HG03280 (cell line): ENCODE data around the gene ECE1.

Experiments used
- ATAC-seq: cut with Tn5 transposase; IDR thresholded peaks from one replicate; pipeline ENCODE4 v1.9.1; 2021; ENCODE audit warnings: mild to moderate bottlenecking, moderate library complexity; ENCODE audit not compliant: unreplicated experiment

ECE1 gene

DNA sequence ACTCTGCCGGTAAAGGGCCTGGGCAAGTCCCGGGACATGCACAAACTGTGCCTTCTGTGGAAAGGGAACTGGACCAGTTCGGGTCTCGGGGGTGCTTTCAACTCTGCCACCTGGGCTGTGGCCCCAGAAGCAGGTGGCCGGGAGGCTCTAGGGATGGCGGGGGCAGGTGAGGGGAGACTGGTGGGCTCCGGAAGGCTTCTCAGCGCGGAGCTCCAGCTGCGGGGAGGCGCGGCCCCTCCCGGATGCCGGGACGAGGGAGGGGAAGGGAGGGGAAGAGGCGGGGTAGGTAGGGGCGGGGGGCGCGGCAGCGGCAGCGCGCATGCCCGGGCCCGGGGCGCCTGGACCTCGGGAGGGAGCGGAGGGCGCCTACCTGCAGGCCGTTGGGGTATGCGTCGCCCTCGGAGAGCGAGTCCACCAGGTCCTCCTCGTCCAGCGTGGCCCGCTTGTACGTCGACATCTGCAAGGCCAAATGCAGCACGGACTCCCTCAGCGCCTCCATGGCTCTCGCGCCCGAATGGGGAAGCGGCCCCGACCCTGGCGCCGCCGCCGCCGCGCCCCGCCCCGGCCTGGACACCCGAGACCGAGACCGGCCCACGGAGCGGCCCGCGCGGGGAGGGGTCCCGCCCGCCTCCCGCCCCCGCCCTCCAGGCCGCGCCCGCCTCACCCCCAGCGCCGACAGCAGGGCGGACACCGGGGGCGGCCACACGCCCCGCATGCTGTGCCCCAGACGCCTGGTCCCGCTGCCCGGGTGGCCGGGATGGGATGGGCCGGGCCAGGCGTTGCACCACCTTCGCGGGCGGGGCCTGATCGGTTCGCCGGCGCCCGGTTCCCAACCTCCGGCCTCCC lies at the start of gene ECE1:
ECE1 (minus strand) TSS at position 764 of the 846 bp plus-strand sequence; CDS start at position 715, 49 bp downstream.
- no peak for ATAC-seq

DNA sequence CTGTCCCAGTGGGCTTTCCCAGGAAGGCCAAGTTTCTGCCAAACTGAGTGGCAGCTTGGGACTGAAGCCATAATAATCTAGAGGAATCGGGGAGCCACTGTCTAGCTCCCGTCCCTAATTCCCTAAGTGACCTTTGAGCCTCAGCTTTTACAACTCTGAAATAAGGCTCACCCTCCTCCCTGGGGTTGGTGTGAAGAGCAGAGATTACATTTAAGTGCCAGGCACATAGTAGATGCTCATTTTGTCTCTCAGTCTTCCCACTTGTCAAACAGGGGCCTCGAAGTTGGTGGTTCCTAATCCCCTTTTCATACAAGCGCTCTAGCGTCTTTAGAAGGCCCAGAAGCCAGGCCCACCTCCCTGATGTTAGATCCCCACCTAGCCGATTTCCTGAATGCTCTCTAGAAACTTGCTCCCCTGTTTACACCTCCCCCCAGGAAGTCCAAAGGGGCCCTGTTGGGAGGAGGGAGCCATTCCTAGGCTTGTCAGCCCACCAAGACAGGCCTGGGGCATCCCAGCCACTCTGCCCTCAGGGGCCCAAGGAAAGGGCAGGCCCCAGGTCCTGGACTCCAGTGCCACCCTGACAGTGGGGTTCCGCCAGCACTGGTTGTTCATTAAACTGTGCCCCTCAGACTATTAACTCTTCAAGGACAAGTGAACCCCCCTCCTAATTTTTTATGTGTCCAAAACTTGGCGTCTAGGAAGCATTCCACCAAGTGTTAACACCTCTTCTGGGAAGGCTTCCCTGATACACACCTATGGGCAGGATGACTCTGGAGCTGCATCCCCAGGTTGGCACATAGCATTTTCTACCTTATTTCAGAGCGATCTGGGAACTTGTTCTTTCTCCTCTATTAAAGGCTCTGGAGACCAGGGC lies 49.3 kb upstream of the ECE1 start:
- ATAC-seq, result no peak

DNA sequence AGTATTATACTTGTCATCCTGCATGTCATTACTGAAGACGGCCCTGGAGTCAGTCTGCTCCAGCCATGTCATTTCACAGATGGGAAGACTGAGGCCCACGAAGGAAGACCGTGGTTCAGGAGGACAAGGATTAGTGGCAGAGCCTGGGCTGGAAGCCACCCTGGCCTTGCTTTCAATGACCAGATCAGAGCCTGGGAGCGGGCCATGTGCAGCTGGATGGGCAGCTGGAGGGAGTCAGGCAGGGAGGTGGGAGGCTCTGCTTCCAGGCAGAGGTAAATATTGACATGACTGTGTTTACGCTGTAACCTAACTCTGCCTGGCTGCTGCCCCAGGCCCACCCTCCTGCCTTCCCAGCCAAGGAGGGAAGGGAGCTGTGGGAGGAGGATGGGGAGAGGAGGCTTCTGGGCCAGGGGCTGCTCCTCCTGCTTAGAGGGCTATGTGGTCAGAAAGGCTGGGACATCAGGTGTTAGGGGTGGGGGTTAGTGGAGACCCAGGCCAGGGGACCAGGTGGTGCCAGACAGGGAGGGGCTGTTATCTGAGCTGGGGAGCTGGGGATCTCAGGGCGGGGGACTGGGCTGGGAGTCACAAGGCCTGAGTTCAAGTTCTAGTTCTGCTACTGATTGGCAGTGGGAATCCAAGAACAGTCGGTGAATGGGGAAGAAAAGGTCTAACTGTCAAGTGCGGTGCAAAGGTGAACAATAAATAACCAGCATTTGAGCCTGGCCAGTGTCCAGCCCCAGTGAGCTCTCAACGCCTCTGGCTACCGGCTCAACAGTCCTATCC lies 48.5 kb upstream of the ECE1 start:
- ATAC-seq, result no peak

DNA sequence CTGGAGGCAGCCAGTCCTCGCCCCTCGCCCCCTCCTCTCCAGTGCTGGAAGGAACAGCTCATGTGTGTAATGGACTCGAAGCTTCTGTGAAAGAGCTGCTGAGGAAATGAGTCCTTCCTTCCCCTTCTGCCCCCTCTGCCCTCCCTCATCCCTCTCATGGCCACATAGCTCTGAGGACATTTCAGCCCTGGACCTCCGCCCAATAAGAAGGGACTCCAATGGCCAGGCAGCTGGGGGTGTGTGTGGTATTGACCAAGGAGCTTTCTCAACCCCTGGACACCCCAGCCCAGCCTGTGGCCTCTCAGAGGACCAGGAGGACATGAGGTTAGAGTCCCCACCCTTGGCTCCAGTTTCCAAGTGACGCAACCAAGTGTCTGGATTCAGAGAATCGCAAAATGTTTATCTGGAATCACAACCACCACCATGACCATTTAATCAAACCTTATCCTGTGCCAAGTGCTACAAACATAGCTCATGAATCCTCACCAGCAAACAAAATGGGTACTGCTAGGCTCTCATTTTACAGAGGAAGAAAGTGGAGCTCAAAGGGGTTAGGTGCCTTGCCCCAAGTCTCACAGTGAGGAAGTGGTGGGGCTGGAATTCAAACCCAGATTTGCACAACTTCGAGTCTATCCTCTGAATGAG lies 47.8 kb upstream of the ECE1 start:
- ATAC-seq, result no peak

DNA sequence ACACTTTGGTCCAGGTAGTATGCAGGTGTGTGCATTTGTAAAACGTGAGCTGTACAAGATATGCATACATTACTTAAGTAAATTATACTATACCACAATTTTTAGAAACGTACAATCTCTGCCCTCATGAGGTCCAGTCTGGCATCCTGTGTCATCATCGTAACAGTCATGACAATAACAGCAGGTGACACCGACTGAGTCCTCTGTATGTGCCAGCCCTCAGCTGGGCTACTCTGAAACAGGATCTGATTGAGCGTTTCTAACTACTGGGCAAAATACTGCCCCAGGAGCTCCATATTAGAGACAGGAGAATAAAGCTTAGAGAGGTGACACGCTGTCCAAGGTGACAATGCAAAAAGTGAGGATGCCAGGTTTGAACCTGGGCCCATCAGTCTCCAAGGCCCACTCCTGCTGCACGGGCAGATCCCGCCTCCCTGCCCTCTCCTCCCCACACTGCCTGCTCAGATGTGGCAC lies 47.2 kb upstream of the ECE1 start:
- no peak for ATAC-seq

DNA sequence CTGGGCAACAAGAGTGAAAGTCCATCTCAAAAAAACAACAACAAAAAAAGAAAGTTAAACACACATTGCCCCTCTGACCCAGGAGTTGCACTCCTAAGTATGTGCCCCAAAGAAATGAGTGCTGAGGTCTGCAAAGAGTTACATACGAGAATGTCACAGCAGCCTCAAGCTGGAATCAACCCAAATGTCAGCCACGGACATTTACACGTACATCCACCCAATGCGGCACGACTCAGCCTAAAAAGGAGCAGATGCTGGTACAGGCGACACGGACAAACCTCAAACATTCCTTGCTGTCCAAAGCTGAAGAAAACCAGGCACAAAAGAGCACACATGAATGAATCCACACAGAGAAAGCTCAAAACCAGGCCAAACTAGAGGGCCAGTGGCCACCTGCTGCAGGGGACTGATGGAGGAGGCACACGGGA lies 46.8 kb upstream of the ECE1 start:
- ATAC-seq, result no peak

DNA sequence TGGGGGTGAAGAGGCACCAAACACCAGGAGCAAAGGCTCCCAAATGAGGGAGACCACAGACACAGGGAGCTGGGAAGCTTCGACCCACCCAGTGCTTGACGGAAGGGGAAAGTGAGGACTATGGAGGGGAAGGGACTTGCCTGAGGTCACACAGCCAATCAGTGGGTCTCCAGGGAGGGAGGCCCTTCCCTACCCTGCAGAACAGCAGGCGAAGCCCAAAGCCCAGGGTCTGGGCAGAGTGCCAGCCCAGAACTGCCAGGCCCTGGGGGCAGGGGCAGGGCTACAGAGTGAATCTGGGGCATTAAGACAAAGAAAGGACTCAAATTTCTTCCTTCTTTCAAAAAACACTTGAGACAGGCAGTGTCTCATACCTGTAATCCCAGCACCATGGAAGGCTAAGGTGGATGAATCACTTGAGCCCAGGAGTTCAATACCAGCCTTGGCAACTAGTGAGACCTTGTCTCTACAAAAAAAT lies 45.5 kb upstream of the ECE1 start:
- ATAC-seq, result no peak

DNA sequence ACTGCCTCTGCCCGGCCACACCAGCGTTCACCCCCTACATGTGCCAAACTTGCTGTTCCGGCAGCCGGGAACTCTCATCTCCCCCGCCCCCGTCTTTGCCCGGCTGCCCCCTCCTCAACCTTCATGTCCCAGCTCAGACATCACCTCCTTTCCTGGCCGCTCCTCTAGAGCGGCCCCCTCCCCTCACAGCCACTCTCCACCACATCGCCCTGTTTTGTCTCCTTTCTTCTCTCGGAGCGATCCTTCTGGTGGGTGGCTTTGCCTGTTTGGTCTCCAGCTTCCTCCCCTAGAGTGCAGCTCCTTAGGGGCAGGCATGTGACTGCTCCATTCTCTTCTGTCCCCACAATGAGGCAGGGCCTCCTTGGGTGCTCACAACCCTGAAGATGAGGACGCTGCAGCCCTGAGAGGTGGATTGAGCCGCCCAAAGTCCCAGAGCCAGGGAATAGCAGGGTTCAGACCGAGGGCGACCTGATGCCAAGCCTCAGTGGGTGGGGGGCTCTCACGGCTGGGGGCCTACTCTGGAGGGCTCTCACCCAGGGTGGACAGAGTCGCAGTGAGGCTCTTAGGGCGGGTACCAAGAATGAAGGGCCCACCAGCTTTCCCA lies 44.9 kb upstream of the ECE1 start:
- ATAC-seq, result no peak

DNA sequence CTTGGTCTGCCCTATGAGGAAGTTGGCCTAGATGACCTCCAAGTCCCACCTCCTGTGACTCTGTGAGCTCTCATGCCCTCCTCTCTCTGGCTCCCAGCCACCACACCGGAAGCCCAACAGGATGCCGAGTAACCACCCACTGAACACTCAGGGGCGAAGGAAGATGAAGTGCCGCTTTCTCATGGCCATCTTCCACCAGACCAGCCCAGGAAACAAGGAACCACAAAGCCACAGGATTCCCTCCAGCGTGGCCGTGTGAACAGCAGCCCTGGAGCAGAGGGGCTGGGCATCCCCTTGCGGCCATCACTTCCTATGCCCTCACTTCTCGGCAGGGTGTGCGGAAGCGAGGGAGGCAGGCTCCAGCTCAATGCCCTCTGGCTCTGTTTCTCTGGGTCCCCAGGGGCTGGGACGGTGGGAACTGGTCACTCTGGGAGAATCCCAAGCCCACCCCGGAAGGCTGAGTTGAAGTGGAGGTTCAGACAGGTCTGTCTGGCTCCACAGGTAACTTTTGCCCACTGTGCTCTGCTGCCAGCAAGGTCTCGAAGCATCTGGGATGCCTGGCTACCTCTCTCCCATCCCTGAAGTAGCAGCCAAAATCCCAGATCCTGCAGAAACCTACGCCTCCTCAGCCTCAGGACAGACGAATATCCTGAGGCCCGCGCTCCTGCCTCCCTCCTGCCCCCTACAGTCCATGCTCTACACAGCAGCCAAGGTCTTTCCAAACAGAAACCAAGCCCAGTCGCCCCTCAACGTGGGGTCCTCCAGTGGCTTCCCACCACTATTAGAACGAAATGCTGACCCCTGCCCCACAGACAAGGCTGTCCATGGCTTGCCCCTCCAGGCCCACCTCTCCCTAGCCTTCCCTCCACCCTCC lies 44.2 kb upstream of the ECE1 start:
- ATAC-seq, result peak; percentile 72

DNA sequence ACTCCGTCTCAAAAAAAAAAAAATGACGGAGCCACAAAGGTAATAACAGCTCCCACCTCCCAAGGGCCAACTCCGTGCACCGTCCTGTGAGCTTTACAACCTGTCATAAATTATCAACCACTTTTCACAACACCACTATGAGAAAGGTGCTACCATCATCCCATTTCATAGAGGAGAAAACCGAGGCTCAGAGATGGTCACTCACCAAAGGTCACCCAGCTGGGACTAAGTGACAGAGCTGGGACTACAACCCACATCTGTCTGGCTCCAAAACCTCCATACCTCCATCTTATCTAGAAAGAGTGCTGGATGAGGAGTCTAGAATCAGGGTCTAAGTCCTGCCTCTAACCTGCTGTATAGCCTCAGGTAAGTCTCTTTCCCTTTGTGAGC lies 43.6 kb upstream of the ECE1 start:
- ATAC-seq, result no peak

DNA sequence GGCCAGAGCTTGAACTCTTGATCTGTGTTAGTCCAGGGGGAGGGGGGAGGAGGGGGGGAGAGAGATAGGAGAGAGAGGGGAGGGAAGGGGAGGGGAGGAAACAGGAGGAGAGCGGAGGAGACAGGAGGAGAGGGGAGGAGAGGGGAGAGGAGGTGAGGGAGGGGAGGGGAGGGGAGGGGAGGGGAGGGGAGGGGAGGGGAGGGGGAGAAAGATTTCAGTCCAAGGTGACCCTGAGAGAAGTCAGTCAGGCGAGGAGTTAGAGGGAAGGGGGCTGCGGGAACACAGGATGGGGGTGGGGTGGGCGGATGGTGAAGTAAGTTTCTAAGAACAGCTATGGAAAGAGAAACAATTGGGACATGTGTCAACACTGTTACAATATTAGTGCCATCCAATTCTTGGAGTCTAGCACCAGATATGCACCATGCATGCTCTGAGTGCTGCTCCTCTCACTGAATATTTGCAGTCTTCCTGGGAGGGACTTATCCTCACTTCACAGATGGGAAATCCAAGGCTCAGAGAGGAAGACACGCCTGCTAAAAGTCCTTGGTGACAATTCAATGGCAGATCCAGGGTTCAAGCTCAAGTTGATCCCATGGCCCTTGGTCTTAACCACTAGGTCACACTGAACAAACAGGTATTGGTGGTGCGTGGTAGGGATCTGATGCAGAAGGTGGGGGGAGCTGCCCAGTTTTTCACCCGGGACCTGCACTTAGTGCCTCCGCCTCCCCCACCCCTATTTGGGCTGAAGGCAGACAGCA lies 42.5 kb upstream of the ECE1 start:
- no peak for ATAC-seq

DNA sequence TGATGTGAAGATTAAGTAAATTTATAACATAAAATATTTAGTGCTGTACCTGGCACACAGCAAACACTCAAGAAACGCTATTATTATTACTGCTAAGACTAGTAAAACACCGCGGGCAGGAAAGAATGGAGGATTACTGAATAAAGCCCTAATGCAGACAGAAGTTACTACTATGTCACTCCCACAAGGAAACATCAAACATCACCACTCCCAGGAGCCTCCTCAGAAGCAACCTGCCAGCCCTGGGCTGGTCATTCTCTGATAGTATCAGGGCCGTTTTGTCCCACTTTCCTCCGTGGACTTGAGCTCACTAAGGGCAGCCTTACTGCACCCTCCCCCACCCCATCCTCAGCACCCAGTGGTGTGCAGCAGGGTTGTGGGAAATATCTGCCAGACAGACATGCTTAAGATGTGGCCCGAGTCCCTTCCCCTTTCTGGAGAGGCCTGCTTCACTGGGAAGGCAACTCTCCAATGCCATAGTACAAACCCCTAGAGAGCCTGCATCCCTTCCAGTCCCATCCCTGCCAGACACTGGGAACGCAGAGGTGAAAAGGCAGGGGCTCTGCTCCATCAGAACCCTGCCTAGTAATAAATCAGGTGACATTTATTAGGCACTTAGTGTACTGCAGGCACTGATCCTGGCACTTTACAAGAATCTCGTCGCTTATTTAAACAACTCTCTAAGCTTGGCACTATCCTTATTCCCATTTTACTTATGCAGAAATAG lies 41.7 kb upstream of the ECE1 start:
- ATAC-seq, result no peak

DNA sequence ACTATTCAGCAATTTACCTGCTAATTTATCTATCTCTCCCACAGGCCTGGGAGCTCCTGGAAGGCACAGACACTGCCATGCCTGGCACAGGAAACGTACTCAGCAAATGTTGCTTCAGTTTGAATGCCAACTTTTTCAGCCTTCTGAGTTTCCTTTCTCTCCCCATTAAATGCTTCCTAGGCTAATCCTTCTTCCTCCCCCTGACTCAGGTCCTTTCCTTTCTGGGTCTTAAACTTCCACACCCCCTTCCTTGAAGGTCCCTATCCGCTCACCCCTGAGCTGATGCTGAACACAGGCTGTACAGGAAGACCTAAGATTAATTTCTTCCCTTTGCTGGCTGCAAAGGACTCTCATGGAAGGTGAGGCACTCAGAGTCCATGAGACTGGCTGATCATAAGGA lies 40.3 kb upstream of the ECE1 start:
- ATAC-seq, result no peak

DNA sequence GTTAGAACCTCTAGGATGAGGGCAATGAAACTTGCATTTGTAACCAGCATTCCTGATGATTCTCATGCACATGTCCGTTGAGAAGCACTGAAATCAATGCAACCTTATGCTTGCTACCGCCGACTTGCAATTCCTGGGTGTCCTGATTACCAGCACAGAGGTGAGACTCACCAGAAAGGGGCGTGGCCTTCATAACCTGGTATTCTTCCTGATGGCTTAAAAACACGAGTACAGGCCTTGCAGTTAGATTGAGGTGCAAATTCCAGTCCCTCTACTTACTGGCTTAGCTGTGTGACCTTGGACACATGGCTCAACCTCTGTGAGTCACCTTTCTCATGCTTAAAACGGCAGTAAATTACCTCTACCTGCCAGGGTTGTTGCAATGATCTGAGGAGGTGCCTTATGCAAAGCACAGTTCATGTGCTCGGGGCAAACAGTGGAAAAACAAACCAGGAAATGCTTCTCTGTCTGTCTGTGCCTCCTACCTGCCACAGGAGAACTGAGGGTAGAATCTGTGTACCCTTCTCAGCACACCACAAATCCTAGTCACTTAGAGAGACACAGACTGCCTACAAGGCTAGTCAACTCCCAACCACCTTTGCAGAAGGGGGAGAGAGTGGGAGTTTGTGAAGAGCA lies 39.1 kb upstream of the ECE1 start:
- no peak for ATAC-seq

DNA sequence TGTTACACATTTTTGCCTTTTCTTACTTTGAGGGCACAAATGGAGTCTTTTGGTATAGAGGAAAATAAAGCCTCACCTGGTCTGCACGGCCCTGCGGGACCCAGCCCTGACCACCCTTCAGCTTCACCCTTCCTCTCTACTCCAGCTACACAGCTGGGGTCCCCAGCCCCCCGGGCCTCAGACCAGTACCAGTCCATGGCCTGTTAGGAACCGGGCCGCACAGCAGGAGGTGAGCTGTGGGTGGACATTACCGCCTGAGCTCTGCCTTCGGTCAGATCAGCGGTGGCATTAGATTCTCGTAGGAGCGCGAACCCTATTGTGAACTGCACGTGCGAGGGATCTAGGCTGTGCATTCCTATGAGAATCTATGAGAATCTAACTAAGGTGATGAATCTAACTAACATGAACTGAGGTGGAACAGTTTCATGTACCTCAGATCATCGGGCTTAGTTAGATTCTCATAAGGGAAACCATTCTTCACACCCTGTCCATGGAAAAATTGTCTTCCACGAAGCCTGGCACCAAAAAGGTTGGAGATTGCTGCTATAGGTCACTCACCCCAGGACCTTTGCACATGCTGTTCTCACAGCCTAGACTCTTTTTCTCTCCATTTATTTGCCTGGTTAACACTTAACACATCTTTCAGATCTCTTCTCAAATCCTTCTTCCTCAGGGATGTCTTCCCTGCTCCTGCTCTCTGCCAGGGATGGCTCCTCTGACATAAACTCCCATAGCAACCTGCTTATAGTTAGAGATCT lies 37.5 kb upstream of the ECE1 start:
- ATAC-seq, result no peak

DNA sequence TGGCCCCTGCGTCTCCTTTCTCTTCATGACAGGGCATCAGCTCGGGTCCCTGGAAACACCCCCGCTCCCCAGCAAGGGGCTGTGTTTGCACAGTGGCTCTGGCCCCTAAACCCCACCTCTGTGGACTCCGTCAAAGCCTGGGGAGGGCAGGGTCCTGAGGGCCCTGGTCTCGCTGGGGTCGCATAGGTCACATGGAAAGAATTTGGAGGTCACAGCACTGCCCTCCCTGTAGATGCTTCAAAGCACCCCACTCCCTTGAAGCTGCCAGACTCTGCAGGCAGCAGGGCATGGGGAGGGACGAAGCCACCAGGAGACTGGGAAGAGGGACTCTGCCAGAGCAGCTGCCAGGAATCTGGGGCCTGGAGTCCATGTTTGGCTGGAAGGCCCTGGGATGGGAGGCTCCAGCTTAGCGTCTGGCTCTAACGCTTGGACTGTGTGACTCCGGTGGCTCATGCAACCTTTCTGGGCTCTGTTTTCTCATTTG lies 36.6 kb upstream of the ECE1 start:
- ATAC-seq, result no peak
